Activated T-helper 9 cell treated with anti-CD3 and anti-CD28 coated beads, Interleukin-2, amount 50 U/mL, for 16 hours (primary cell): ENCODE measurements around the gene FAM9C.
"Not testable (repeated sequence)": the region's sequence is repeated elsewhere in the genome, so short reads cannot be mapped to it uniquely, and the experiment has no call there.

Experiments
- DNase-seq: peaks from one replicate; pipeline ENCODE4 v3.0.0-alpha.2; 2020; ENCODE audit warnings: low read depth

Gene FAM9C

DNA sequence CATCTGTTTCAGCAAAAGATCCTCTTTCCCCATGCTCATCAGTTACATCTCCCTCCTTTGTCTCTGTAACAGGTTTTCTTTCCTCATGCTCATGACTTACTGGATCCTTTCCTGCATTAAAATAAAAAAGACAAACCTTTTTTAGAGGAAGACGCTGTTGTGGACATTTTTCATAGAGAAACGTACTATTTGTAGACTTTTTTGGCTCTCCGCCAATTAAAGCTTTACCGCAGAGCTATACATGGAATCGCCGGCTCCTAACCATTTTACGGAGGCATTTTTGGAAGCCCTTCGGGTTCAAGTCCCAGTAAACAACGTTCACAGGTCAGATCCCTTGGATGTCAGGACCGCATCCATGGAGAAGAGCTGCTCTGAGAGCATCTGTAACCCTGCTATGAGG lies 1.3 kb downstream of the FAM9C start:
- DNase-seq, result no peak

DNA sequence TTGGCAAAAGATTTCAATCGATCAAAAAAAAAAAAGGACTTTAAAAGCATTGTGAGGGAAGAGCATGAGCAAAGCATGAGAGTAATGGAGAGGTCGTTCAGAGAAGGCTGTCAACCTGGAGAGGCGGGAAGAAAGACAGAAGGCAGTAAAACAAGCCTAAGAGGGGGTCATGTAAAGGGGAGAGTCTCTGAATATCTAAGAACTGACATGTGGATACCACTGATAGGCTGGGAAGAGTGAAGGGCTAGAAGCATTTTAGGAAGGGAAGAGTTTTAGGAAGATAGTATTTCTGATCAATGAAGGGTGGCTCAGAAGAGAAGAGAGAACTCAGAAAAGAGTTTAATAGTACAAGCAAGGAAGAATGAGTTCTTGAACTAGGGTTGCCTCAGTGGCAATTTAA lies 7.5 kb downstream of the FAM9C start:
- DNase-seq, result no peak

DNA sequence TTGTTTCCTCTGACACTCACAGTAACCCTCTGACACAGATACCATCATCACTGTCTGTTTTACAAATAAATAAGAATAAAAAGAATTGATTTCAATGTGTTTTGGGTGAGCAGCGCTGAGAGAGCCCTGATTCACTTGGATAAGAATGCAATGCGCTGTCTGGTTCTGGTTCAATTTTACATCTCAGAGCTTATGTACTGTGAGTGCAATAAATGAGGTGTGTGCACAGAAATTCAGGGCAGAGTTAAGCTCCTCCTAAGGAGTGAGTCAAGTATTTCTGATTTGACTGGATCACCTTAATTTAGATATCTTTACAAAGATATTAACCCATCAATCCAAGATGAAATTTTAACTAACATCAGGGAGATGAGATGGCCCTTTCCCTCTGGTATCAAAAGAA lies 11.2 kb downstream of the FAM9C start:
- no peak for DNase-seq

DNA sequence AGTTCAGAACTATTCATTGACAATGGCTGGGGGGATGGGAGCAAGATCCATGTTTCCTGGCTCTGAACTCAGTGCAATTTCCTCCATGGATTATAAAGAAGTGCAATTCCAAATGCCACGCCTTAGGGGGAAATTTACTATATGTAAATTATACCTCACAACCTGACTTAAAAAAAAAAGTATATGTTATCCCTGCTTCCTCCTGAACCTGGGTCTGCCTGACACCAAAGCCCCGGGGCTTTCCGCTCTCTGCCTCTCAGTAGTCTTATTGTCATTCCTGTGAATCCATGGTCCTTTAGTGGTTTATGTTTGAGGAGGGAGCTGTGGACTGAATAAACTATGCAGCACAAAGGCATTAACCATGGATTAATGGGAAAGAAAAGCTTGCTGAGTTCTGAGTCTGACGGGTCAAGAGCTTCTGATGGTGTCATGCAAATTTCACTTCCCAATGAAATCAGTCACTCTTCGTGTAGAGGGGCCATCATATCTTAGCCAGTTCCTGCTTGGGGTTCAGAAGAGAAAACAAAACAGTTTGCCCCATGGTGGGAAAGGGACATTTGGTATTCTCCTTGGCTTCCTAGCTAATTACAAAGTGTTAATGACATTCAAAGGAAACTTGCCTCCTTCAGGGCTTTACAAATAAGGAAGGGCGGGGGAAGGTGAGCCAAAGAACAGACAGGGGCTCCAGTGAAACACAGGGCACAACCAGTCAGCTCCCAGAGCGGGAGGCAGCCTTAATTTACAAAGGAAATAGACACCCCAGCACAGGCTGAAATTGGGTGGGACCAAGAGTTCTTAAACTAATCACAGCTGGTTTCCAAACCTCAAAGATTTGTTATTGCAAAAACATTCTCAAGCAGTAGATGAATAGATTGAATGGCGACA lies 14.3 kb downstream of the FAM9C start:
- no peak for DNase-seq

DNA sequence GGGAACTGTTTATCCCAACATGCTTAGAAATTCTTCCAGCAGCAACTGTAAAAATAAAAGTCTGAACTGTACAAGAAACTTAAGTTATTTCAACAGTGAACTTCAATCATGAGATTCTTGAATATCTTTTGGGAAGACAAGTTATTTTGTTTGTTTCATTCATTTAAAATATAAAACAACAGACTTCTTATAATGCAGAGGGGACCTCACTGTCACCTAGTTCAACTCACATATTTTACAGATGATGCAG lies 14.9 kb downstream of the FAM9C start:
- DNase-seq, result no peak

DNA sequence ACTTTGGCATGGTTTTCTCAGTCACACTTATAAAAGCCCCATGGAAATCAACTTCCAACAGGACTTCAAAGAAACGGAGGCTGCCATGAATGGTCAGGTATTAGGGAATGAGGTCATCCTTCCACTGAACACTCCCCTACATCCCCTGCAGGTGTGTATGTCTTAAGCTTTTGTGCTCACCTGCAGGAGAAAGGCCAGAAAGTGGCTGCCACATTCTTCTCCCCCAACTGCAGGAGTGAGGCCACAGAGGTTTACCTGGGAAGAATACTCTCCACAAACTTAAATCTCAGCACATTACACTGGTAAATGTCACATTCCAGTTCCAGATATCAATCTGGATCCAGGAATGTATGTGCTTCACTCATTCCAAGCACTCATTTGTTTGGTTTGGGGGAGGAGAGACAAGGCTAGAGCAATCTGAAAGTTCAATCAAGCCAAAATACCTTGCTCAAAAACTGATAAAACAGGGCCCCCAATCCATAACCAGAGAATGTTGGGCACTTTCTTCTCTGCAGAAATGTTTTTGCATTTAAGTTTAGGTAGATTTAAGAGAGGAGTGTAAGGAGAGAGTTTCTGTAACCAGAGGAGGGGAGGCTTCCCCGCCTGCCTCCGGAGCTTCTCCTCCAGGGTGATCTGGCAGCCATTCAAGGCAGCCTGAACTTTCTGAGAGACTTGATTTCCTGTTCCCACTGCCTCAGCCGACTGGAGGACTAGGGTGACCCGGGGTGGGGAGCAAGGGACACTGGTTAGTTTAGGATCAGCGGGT lies 15.4 kb downstream of the FAM9C start:
- no peak for DNase-seq

DNA sequence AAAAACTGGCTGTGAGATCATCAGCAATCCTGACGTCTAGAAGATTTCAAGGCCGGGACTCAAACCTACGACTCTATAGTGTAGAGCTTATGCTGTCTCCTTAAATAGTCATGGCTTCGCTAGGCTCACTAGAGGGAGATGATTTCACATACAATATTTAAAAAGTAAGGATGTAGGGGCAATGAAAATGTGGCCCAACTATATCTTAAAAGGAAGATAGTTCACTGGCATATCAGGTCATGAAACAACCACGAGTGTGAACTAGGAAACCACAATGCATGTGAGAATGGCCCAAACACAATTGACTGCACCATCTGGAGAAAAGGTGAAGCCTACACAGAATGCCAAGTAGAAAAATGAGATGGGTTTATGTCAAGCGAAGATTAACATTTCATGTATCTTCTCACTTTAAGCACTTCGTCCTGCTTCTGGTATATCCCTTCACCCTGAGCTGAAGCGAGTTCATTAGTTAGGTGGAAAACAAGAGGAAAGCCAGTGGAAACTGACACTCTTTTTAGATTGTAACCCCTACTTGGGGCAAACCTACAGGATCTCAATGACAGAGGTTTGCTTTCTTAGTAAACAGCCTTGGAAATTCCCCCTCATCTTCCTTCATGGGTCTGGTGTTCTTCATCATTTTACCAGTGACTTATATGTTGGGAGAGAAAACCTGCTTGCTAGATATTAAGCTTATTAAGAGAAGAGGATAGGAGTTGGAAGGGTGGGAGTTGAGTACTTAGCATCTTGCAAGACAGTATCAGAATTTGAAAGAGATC lies 17.4 kb downstream of the FAM9C start:
- no peak for DNase-seq

DNA sequence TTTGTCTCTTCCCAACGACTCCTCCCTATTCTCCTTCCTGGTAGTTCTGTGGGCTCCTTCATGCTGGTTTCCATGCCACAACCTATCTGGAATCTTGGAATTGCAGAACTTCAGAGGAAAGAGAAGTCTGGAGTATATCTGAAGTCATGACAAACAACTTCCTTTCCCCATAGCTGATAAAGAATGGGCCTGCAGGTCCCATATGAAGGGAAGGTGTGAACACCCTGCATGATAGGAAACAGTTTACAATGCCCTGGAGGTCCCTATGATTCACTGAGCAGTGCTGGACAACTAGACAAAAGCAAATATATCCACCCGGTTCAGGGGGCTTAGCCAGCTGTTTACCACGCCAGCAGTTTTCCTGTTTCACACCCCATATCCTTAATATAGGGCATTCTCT lies 19.4 kb downstream of the FAM9C start:
- DNase-seq, result no peak

DNA sequence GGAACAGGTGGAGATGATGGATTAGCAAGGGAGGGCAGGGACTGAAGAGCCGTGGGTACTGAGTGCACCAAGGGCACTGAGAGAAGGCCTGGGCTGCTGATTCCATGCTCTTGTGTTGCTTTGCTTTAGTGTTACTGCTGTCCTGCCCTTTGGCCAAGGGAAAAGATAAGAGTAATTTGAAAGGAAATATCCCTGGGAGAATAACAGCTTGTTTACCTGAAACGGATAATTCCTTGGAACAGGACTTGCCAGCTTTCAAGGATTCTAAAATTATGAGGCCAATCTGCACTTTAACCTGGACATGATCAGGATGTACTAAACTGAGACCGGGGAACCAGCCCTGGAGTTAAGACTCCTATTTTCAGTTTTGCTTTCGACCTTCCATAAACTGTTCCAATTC lies 20.4 kb downstream of the FAM9C start:
- DNase-seq, result no peak

DNA sequence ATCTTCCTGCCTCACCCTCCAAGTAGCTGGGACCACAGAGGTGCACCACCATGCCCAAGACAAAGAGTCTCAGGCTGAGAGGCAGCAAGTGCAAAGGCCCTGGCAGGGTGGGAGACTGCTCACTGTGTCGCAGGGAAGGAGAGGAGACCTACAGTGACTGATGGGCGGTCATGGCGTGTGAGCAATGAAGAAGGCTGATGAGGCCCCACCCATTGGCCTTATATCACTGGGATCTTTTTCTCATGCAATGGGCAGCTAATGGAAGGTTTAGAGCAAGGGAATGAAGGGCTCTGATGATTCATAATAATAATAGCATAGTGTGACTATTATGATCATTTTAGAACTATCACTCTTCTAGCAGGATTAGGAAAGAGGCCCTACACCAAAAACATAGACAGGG lies 20.9 kb downstream of the FAM9C start:
- no peak for DNase-seq

DNA sequence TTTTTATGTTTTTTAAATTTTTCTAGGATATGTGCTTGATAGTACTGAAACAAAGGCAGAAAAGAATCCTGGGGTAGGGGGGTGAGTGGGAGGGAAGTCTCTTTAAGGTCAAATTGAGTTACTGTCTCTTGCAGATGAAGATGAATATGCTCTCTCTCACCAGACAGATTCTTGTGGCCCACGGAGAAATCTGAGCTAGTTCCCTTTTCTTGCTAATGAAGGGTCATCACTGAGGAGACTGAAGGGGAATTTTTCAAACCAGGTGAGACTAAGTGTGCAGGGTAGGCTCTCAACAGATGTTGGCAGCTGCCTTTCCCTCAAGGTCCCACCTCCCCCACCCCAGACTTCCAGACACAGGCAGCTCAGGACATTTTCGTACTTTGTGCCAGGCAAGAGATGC lies 21.5 kb downstream of the FAM9C start:
- DNase-seq, result no peak

DNA sequence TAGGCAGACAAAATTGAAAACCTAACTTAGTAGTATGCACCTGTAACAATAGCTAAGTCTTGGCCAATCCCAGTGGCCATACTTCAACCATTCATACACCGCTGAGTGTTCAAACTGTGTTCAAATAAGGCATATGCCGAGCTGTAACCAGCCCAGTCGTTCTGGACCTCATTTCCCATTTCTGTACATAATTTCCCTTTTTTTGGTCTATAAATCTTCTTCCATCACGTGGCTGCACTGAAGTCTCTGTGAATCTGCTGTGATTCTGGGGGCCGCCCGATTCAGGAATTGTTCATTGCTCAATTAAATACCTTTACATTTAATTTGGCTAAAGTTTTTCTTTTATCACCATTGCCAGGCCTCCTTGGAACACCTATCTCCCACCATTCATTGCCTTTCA lies 27.7 kb downstream of the FAM9C start:
- not testable (repeated sequence) for DNase-seq

DNA sequence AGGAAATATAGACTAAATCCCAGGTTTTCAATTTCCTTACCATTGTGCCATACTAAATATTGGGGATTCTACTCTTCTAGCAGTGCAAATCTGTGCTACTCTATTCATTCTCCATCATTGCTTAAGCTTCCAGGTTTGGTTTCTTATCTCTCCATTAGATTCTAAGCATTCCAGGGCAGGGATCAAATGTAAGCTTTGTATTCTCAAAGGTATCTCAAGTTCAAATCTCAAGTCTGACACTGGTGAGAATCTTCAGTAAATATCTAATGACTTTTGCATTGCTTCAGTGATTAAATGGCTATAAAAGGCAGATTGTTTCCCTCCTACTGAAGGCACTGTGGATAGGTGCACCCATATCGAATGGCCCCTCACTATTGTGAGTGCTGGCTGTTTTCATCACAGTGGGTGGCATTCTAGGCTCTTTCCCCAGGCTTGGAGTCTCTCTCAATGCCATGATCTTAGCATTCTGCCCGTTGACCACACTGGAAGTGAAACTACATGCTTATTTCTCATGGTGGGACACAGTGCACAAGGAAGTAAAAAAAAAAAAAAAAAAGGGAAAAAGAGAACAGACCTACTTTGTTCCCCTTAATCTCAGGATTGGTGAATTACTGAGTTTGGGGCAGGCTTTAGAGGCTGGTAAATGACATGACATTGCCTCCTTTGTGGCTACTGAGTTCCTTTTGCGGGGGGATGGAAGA lies 28.7 kb downstream of the FAM9C start:
- no peak for DNase-seq

DNA sequence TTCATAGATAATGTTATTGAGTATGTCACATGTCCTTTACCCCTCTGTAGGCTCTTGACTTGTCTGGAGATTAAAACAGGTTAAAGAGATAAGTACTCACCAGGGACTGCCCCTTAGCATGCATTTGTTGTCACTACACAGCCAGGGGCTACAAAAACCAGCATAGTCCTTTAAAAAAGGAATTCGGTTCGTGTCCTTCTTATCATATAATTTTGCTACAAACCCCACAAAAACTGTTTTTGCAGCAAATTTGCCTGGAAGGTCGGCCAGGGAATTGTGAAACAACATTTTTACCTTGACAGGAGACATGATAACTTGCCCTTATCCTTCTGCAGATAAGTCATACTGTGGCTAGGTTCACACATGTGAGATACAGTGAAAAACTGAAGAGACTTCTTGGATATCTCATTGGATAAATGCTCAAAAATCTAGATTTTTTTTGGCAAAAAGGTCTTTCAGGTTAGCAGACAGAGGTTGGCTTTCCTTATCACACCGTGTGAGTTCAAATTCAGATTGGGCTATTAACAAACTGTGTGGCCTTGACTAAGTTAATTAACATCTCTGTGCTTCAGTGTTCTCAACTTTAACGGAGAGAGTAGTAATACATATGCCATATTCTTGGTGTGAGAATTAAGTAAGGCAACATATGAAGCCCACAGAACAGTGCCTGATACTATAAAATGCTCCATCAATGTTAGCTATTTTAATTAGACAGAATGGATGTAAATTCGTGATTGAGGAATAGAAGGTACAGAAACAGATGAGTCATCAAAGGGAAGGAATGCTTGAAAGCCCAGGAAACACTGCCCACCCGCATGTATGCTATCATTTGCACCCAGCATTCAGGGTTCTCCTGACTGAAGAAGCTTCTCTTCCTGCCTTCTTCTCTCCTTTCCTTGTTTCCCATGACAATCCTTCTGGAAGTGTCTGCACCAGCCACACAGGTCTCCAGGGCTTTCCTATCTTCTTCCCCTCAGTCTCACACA lies 30.0 kb downstream of the FAM9C start:
- DNase-seq, result no peak

DNA sequence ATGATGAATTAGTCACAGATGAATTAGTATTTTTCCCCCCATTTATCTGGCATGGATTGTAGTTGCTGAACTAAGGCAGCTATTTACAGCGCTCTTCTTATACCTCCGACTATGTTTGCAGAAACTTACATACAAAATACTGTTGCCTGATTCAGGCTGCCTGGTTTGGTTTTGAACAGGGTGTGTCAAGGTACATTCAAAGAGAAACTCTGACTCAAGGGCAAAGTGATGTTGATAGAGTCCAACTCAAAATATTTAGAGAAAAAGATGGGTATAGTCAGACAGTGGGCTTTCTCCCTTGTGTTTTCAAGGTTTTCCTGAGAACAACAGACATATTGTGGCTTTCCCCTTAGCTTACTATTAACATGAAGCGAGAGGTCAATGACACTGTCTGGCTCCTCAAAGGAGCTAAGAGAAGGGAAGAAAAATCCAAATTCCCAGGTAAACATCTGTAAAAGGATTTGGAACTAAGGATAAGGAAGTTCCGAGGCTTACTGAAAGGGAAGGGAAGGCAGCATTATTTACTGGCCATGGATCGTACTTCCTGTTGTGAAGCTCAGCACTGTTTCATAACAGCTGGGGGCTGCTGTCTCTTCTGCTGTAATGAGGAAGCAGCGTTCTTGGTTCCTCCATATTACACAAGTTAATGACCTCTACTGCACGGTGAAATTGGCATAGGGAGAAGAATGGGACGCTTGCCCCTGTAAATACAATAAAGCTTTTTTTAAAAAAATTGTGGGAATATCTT lies 30.9 kb downstream of the FAM9C start:
- DNase-seq, result no peak

DNA sequence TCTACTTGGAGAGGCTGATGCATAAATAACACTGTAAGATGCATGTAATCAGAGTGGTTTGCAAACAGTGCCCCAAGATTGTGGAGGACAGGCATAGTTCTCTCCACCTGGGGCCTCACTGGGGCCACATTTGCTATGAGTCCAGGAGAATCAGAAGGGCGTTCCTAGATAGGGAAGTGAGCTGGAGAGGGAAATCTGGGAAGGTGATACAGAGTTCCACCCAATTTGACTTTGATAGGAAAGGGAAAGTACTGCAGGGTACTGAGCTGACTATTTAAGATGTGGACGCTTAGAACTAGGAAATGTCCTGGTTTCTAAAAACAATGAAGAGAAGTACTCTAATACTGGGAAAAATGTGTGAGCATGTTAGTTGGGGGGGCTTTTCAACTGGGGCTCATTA lies 33.9 kb downstream of the FAM9C start:
- DNase-seq, result no peak

DNA sequence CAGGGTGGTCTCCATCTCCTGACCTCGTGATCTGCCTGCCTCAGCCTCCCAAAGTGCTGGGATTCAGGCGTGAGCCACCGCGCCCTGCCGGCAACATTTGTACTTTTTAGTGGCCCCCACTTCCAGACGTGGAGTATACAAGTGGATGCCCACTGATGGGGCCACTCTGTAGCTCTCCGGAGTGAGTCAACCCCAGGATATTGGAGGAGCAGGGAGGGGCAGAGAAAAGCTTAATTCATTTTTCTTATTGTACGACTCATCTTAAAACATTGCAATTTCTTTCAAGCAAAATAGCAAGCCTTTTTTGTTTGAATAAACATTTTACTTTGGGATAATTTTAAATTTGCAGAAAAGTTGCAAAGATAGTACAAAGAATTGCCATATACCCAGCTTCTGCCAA lies 34.6 kb downstream of the FAM9C start:
- DNase-seq, result no peak

DNA sequence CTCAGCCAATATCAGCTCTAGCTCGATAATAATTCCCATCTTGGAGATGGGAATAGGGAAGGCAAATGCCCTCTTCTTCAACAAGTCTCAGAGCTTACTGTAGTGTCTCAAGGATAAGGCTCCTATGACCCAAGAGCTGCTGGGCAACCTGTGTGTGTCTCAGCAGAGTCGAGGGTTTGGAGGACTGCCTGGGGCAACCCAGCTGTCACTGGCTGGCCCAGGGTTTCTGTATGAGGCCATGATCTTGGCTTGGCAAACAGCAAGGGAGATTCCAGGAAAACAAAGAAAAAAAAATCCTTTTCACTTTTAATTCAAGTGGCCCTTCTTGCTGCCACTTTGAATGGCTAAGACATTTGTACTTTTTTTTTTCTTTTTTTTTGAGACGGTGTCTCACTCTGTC lies 35.1 kb downstream of the FAM9C start:
- DNase-seq, result no peak

DNA sequence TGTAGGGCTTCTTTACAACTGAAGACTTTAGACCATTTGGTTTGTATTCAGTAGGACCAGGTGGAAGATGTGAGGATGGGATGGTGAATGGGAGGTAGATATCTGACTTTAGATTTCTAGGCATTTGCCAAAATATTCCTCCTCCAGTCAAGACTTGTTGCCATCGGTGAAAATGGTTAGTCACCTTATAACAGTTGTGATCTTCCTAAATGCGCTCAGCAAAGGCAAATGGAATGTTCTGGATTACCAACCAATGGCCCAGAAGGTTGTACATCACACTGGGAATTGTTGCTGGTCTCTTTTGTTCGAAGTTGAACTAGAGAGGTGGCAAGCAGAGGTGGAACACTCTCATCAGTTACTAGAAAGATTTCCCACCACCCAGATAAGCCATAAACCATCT lies 35.6 kb downstream of the FAM9C start:
- DNase-seq, result no peak

DNA sequence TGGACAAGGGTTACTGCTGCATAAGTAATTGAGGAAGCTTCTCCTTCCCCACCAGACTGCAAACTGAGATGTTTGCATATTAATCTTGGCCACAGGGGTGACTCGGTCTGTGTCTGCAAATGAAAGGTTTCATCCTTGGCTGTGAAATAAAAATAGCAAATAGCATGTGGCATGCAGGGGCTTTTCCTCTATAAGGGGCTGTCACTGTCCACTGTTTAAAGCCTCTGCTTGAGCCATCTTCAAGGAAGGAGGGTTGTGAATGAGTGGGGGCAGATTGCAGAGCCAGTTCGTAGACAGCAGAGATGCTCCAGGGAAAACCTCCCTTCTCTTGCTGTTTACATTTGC lies 36.3 kb downstream of the FAM9C start:
- DNase-seq, result no peak
